Spleen (tissue), 11 donors: ENCODE results near the gene RFTN1. TPM values are rescaled to one million over a fixed set of nuclear protein-coding genes. Genes with fewer than 3 reads are reported as not detected.

Experiments
- DNase-seq: peaks from one replicate; pipeline ENCODE4 v3.0.0-alpha.2; 2020
- H3K27ac ChIP-seq, 8 donors: fragments of 200-600 bp; sonication (generic) in 7 of 8; 1 replicate in 4 of 8; 2 replicates in 4 of 8; pipeline versions ENCODE4 v1.5.0 to v1.8.0; 2016 to 2021; ENCODE audit warnings: inconsistent platforms in 4 of 8, mild to moderate bottlenecking in 4 of 8, moderate library complexity in 1 of 8
- H3K27me3 ChIP-seq, 7 donors: fragments of 200-600 bp; sonication (generic) in 6 of 7; replicated peaks in 1 of 7; 1 replicate in 4 of 7; 2 replicates in 3 of 7; pipeline versions ENCODE4 v1.5.0 to v1.8.0; 2016 to 2021; ENCODE audit warnings: inconsistent platforms in 3 of 7, mild to moderate bottlenecking in 1 of 7
- H3K36me3 ChIP-seq, 6 donors: fragments of 200-600 bp; sonication (generic) in 5 of 6; 1 replicate in 4 of 6; 2 replicates in 2 of 6; pipeline versions ENCODE4 v1.5.0 to v1.8.0; 2016 to 2021; ENCODE audit warnings: inconsistent platforms in 2 of 6
- H3K4me1 ChIP-seq, 6 donors: fragments of 200-600 bp; sonication (generic) in 5 of 6; 1 replicate in 3 of 6; 2 replicates in 3 of 6; pipeline versions ENCODE4 v1.5.0 to v1.8.0; 2016 to 2021; ENCODE audit warnings: inconsistent platforms in 3 of 6
- H3K4me3 ChIP-seq, 8 donors: fragments of 200-600 bp; sonication (generic) in 7 of 8; 1 replicate in 4 of 8; 2 replicates in 4 of 8; pipeline versions ENCODE4 v1.5.0 to v1.8.0; 2016 to 2021; ENCODE audit warnings: inconsistent platforms in 4 of 8, mild to moderate bottlenecking in 4 of 8, moderate library complexity in 2 of 8
- H3K9me3 ChIP-seq, 8 donors: fragments of 200-600 bp; sonication (generic) in 7 of 8; 1 replicate in 4 of 8; 2 replicates in 4 of 8; pipeline versions ENCODE4 v1.5.0 to v1.8.0; 2016 to 2021; ENCODE audit warnings: inconsistent platforms in 4 of 8
- POLR2A ChIP-seq, 3 donors: fragments of 450-650 bp; IDR thresholded peaks; one replicate each; pipeline ENCODE4 v1.5.1; 2017; ENCODE audit warnings: antibody characterized with exemption in 3 of 3, mild to moderate bottlenecking in 1 of 3
- POLR2AphosphoS5 ChIP-seq, 3 donors: sonication (generic); formaldehyde crosslinking; IDR thresholded peaks; one replicate each; pipeline ENCODE4 v1.5.1; 2017; ENCODE audit warnings: antibody characterized with exemption in 3 of 3
- WGBS, 5 donors: extraction: QIAGEN DNeasy Blood & Tissue Kit in 3 of 5; methylation state at CpG; one replicate each; pipeline versions ENCODE4 v1.1.5 to v1.1.7; 2013 to 2018; 5-methylcytosine and 5-hydroxymethylcytosine counted together
- intact Hi-C: fragments of 100-400 bp; cut with DNase I; formaldehyde crosslinking; loops from one replicate; pipeline ENCODE4 v1.15.0; 2023; ENCODE audit warnings: low total_unique reads
- polyA plus RNA-seq, 3 donors: library from polyadenylated mRNA; stranded (reverse); fragments of 200-250 nt; gene quantifications; one replicate each; pipeline ENCODE4 v1.2.1, GENCODE V29; 2013
- total RNA-seq, 7 donors: library from RNA; depleted of rRNA in 3 of 7; stranded (reverse); fragments of >200 nt in 3 of 7; fragmentation: NEBNext Ultra II Directional in 4 of 7; extraction: Animal tissue kit (Norgen Biotek cat#: 25700) in 4 of 7; gene quantifications; one replicate each; pipeline versions ENCODE4 v1.1.0 to v1.2.1, GENCODE V29; 2016 to 2021
- TF ChIP-seq, protein P1 (sequence below), 11 experiments: fragments of 200-600 bp in 7 of 11; fragments of 450-650 bp in 4 of 11; sonication (generic) in 4 of 11; IDR thresholded peaks in 8 of 11; conservative IDR thresholded peaks in 3 of 11; 1 replicate in 7 of 11; 2 replicates in 4 of 11; pipeline versions ENCODE4 v1.4.0 to v1.8.0; 2016 to 2021; ENCODE audit warnings: antibody characterized with exemption in 11 of 11, inconsistent platforms in 4 of 11, mild to moderate bottlenecking in 1 of 11
- donor health status: healthy with polysubstance abuse.
- donor health status: DM: no; HTN: no; CAD: no; lungs with moderate emphysema.
- donor health status: DM: no; HTN: no; CAD: no.
- donor health status: Bipolar disorder and iron deficiency.
- donor health status: healthy.
- donor health status: DM: no; HTN: no; CAD: no.
- donor health status: DM: yes; HTN: yes; CAD: no.

Gene RFTN1
- total and polyA plus RNA-seq, 10 donors, result 30.4 to 106 (median 75.3) TPM

- intact Hi-C loops, result no loop called here
- H3K4me1 ChIP-seq, result peaks cover 0 to 33% (median 4%) of the 10 kb centered on the region in 6 donors
- H3K27me3 ChIP-seq, result no peaks in the 10 kb centered on the region
- WGBS, 5 donors, result 80 to 92% (median 82%) methylated on average over 1 of the region's 1 CpG
- no peak for DNase-seq
- no peaks in the 10 kb centered on the region for H3K9me3 ChIP-seq
- H3K4me3 ChIP-seq, result no peak overlapping the region
- H3K27ac ChIP-seq, result peak overlapping the region in 1 of 8 donors; percentile 36
- no peak for TF ChIP-seq POLR2A (IDR thresholded peaks at IDR 0.05)
- TF ChIP-seq, protein P1, sequence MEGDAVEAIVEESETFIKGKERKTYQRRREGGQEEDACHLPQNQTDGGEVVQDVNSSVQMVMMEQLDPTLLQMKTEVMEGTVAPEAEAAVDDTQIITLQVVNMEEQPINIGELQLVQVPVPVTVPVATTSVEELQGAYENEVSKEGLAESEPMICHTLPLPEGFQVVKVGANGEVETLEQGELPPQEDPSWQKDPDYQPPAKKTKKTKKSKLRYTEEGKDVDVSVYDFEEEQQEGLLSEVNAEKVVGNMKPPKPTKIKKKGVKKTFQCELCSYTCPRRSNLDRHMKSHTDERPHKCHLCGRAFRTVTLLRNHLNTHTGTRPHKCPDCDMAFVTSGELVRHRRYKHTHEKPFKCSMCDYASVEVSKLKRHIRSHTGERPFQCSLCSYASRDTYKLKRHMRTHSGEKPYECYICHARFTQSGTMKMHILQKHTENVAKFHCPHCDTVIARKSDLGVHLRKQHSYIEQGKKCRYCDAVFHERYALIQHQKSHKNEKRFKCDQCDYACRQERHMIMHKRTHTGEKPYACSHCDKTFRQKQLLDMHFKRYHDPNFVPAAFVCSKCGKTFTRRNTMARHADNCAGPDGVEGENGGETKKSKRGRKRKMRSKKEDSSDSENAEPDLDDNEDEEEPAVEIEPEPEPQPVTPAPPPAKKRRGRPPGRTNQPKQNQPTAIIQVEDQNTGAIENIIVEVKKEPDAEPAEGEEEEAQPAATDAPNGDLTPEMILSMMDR (IDR thresholded peaks at IDR 0.05 in 8 of 11, conservative IDR thresholded peaks at IDR 0.05 in 3 of 11), result no peak
- TF ChIP-seq POLR2AphosphoS5 (IDR thresholded peaks at IDR 0.05), result no peak
- peaks cover 0 to 7% (median 0%) of the 10 kb centered on the region in 6 donors for H3K36me3 ChIP-seq
Measured at GRCh38 chr3:16392717-16393116, 120.8 kb downstream of the RFTN1 start.

- WGBS, 5 donors, result 56 to 96% (median 80%) methylated on average over 1 of the region's 1 CpG
- no peak for DNase-seq
- Histone ChIP-seq H3K27me3 (no peaks in the 10 kb centered on the region), H3K36me3 (peaks cover 0 to 4% (median 0%) of the 10 kb centered on the region in 6 donors), H3K27ac (peak overlapping the region in 5 of 8 donors; percentile 31 to 55 (median 38)), H3K9me3 (no peaks in the 10 kb centered on the region), H3K4me3 (no peak overlapping the region), H3K4me1 (peaks cover 0 to 38% (median 4%) of the 10 kb centered on the region in 6 donors)
- TF ChIP-seq POLR2AphosphoS5 (IDR thresholded peaks at IDR 0.05), result no peak
- TF ChIP-seq POLR2A (IDR thresholded peaks at IDR 0.05), result no peak
- TF ChIP-seq, protein P1 (IDR thresholded peaks at IDR 0.05 in 8 of 11, conservative IDR thresholded peaks at IDR 0.05 in 3 of 11), result no peak
- intact Hi-C loops, result no loop called here
Measured at GRCh38 chr3:16392065-16392464, 121.4 kb downstream of the RFTN1 start.

DNA sequence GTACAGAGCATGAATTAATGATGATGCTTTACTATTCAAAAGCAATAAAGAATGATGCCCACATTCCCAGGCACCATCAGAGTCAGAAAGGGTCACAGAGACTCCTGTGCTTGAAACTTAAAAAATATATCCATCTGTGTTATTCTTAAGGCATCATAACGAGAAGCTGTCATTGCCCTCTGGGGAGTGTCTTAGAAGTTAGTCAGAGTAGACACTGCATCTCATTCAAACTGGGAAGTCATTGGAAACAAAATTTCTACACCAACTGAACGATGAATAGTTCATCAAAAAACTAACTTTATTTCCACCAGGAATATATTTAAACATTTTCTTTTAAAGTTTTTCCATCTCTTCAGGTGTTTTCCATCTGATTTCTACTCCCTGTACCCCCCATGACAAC lies 122.9 kb downstream of the RFTN1 start:
- intact Hi-C loops, result no loop called here
- 68 to 80% (median 76%) methylated on average over 2 of the region's 2 CpGs for WGBS, 5 donors
- peak overlapping the region in 5 of 8 donors; percentile 41 to 55 (median 46) for H3K27ac ChIP-seq
- DNase-seq, result no peak
- no peaks in the 10 kb centered on the region for H3K27me3 ChIP-seq
- H3K4me1 ChIP-seq, result peaks cover 0 to 38% (median 4%) of the 10 kb centered on the region in 6 donors
- H3K4me3 ChIP-seq, result no peak overlapping the region
- TF ChIP-seq POLR2AphosphoS5 (IDR thresholded peaks at IDR 0.05) (no peak), POLR2A (IDR thresholded peaks at IDR 0.05) (no peak)
- TF ChIP-seq, protein P1 (IDR thresholded peaks at IDR 0.05 in 8 of 11, conservative IDR thresholded peaks at IDR 0.05 in 3 of 11), result no peak
- H3K9me3 ChIP-seq, result no peaks in the 10 kb centered on the region
- H3K36me3 ChIP-seq, result peaks cover 0 to 10% (median 0%) of the 10 kb centered on the region in 6 donors

DNA sequence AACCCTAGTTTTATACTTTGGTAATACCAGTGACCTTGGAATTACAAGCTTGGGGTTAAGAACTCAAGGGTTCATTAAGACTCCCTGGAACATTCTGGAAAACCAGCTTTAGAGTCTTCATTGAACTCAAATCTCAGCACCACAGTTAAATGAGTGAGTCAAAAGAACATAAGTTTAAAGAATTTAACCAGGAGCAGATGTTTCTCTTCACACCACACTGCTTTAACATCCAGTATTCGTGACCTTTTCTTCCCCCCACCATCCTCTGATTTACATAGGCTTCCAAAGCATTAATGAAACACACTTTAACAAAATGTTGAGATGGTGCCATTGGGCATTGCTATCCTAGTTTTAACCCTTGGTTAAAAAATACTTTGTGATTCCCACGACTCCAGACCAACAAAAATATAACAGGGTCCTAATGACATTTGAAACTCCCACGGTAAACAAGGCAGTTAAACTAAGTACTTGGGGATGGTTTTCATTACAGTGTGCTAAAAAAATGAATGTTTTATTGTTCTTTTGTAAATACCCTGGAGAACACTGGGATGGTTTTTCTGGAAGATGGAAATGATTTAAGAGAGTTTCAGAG lies 124.6 kb downstream of the RFTN1 start:
- intact Hi-C loops, result no loop called here
- WGBS, 5 donors, result 68 to 75% (median 69%) methylated on average over 3 of the region's 3 CpGs
- Histone ChIP-seq H3K9me3 (no peaks in the 10 kb centered on the region), H3K27ac (peak overlapping the region in 6 of 8 donors; percentile 7 to 66 (median 52)), H3K36me3 (peaks cover 0 to 13% (median 0%) of the 10 kb centered on the region in 6 donors), H3K27me3 (no peaks in the 10 kb centered on the region), H3K4me1 (peaks cover 0 to 43% (median 4%) of the 10 kb centered on the region in 6 donors), H3K4me3 (no peak overlapping the region)
- no peak for TF ChIP-seq POLR2AphosphoS5 (IDR thresholded peaks at IDR 0.05)
- no peak for TF ChIP-seq POLR2A (IDR thresholded peaks at IDR 0.05)
- TF ChIP-seq, protein P1 (IDR thresholded peaks at IDR 0.05 in 8 of 11, conservative IDR thresholded peaks at IDR 0.05 in 3 of 11), result no peak
- no peak for DNase-seq
